ENCODE measurements around the gene METAP1D. TPM values are rescaled to one million over a fixed set of nuclear protein-coding genes. Genes with fewer than 3 reads are reported as not detected.
"Not testable (repeated sequence)": the region's sequence is repeated elsewhere in the genome, so short reads cannot be mapped to it uniquely, and the experiment has no call there.

The METAP1D gene
- polyA plus RNA-seq, 1 donor from 2014 or later = 3.6 TPM

DNA sequence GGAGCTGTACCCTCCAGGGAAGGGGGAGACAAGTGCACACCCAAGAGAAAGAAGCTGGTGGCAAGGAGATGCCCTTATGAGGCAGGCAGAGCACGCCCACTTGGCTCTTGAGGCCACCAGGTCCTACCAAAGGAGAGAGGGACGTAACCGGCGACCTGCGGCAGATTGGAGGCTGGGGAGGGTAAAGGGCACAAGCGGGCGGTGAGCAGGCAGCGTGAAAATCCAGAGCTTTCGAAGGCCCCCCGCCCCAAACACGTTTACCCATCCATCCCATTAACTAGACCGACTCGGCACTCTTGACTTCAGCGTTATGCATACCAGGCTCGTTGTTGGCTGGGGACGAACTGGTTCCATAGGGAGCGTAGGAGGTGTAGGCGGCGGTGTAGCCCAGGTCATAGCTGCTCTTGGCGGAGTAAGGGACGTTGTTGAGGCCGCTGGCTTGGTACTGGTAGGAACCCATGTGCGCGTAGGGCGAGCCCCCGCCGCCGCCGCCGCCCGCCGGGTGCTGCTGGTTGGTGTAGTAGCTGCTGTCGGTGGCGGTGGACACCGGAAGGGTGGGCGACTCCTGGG lies 102.2 kb downstream of the METAP1D start:
- peaks cover 0 to 12% (median 4%) of the 10 kb centered on the region in 3 donors for H3K9me3 Mint-ChIP-seq
- peak overlapping the region; percentile 91 to 92 (median 91) for H3K27ac Mint-ChIP-seq
- H3K4me1 Mint-ChIP-seq = peaks cover 16 to 32% (median 24%) of the 10 kb centered on the region in 3 donors
- no peaks in the 10 kb centered on the region for H3K36me3 Mint-ChIP-seq
- H3K4me3 Mint-ChIP-seq = peak overlapping the region; percentile 76 to 97 (median 90)
- peaks cover 65% of the 10 kb centered on the region for H3K27me3 Mint-ChIP-seq

DNA sequence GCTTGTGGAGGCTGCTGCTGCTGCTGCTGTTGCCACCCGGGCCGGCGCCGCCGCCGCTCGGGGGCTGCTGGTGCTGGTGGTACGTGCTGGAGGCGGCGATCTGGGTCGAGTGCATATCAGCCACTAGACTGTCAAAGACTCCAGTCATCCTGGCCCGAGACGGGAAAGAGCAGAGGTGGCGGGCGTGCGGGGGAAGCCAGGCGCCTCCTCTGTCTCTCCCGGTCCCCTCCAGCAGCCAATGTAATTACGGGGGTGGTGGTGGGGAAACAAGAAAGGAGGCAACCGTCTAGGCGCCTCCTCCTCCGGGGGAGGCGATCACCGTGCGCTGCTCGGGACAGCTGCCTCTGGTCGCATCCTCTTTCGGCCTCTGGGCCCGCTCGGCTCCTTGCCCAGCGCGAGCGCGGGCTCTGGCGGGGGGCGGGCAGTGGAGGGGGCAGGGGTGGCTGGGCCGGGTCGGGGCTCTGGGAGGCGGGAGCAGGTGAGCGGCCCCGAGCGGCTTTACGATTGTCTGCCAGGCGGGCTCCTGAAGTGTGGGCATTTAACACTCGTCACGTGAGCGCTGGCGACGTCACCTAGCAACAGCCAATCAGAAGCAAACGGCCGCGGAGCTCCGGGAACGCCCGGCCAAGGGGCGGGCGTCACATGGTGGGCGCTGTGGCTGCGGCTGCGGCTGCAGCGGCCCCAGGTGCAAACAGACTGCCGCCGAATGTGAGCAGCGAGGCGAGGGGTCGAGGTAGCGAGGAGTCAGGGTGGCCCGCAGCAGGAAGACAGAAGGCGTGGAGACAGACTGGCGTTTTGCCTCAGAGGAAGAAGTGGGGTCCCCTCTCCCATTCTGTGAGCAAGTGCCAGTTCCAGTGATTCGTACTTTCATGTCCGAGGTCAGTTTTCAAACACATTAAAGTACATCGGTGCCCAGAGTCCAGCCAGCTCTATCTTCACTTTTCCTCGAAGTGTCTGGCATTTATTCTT lies 102.9 kb downstream of the METAP1D start, which contains the start of gene DLX2:
Gene DLX2, minus strand, starts transcription at position 510 of the 969 bp plus-strand sequence. Its CDS starts 362 bp downstream, at position 148.
- H3K36me3 Mint-ChIP-seq = peaks cover under 1% of the 10 kb centered on the region
- H3K27ac Mint-ChIP-seq = peak within 1 kb of the TSS; percentile 91 to 92 (median 92)
- H3K4me1 Mint-ChIP-seq = peaks cover 16 to 32% (median 22%) of the 10 kb centered on the region in 3 donors
- H3K9me3 Mint-ChIP-seq = peaks cover 0 to 12% (median 4%) of the 10 kb centered on the region in 3 donors
- peak within 1 kb of the TSS; percentile 76 to 97 (median 90) for H3K4me3 Mint-ChIP-seq
- H3K27me3 Mint-ChIP-seq = peaks cover 60% of the 10 kb centered on the region

DNA sequence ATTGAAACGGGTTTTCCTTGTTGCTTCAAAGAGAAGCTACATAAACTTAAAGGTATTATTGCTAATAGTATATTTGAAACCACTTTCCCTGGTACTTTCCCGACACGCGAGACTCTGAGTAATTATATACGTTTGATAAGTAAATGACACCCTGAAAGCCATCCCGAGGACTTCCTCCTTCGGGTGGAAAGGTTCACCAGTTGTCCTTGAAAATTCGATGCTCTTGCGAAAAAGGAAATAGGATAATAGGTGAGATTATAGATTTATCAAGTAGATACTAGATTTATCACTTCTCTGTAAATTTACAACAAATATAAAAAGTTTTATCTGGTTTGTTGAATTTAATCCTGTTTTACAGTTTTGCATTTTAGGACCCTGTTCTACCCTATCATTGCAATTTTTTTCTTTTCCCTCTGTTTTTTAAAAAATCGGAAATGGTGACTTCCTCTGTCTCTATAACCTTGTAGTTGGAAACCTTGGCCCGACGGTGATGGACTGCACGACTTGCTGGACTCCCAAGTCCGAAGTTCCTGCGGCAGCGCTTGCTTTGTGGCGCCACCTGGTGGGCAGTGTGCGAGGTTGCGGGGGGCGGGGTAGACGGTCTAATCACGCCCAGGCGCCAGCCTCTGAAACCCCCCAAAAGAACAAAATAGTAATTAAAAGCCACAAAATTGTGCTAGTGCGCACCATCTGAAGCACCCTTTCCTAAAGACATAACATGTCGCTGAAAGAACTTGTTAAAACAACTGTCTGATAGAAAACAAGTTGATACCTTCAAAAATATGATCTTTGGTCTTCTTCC lies 103.9 kb downstream of the METAP1D start:
- Mint-ChIP-seq H3K27me3 (peaks cover 62% of the 10 kb centered on the region), H3K4me3 (peak overlapping the region; percentile 73 to 97 (median 90)), H3K27ac (peak overlapping the region; percentile 91 to 92 (median 92)), H3K4me1 (peaks cover 14 to 28% (median 21%) of the 10 kb centered on the region in 3 donors), H3K9me3 (peaks cover 0 to 8% (median 4%) of the 10 kb centered on the region in 3 donors), H3K36me3 (peaks cover 1% of the 10 kb centered on the region)

GRCh38 chr2:172105471-172106107 lies 105.8 kb downstream of the METAP1D start:
- Mint-ChIP-seq H3K4me1 (peaks cover 17 to 33% (median 20%) of the 10 kb centered on the region in 3 donors), H3K9me3 (peaks cover 0 to 7% (median 4%) of the 10 kb centered on the region in 3 donors), H3K27me3 (peaks cover 68% of the 10 kb centered on the region), H3K4me3 (peak overlapping the region; percentile 5 to 73 (median 40)), H3K27ac (peak overlapping the region in 1 of 3 donors; percentile 91), H3K36me3 (peaks cover 1% of the 10 kb centered on the region)

GRCh38 chr2:172106108-172106961 lies 106.6 kb downstream of the METAP1D start:
- H3K4me3 Mint-ChIP-seq = peak overlapping the region in 3 of 4 donors; percentile 51 to 73 (median 63)
- peaks cover 64% of the 10 kb centered on the region for H3K27me3 Mint-ChIP-seq

DNA sequence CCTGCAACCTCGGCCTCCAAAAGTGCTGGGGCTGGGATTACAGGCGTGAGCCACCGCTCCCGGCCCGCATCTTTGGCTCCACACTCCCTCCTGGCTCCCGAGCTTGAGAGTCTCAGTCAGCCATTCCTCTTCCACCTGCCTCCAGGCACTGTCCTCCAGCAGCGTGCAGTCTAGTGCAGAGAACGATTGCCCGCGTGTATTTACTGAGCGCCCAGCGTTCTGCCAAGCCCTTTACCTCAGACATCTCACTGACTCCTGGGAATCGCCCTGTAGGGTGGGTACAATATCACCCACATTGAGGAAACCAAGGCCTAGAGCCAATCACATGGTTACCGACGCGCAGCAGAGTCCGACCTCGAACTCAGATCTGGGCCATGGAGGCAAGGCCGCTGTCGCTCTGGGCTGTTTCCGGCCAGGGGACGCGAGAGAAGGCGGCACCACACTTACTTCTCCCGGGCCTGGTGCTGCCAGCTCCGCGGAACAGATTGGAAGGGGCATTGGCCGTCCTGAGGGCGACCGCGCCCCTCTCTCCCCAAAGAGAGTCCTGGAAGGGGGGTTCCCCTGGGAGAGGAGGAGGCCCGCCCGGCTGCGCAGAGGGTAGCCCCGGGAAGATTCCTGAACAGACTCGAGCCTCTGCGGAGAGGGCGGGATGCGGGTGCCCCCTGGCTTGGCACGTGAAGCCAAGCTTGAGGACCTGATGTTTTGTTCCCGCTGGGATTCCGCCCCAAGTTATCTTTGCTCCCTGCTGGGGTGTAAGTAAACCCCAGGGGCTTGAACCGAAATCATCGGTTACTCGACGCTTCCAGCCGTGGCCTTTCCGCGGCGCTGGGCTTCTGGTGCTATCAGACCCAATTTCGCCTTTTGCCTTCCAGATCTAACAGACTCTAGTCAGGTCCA lies 108.2 kb downstream of the METAP1D start:
- H3K27ac Mint-ChIP-seq = peak overlapping the region; percentile 62 to 80 (median 69)
- peaks cover 0 to 7% (median 4%) of the 10 kb centered on the region in 3 donors for H3K9me3 Mint-ChIP-seq
- H3K36me3 Mint-ChIP-seq = peaks cover 1% of the 10 kb centered on the region
- peak overlapping the region in 3 of 4 donors; percentile 15 to 72 (median 30) for H3K4me3 Mint-ChIP-seq
- peaks cover 53% of the 10 kb centered on the region for H3K27me3 Mint-ChIP-seq
- peaks cover 10 to 25% (median 10%) of the 10 kb centered on the region in 3 donors for H3K4me1 Mint-ChIP-seq

More at GRCh38 chr2:172106108-172106961, 106.6 kb downstream of the METAP1D start:
- peaks cover 0 to 7% (median 4%) of the 10 kb centered on the region in 3 donors for H3K9me3 Mint-ChIP-seq
- H3K36me3 Mint-ChIP-seq = peaks cover 1% of the 10 kb centered on the region
- peak overlapping the region; percentile 59 to 91 (median 76) for H3K27ac Mint-ChIP-seq
- peaks cover 17 to 33% (median 17%) of the 10 kb centered on the region in 3 donors for H3K4me1 Mint-ChIP-seq

DNA sequence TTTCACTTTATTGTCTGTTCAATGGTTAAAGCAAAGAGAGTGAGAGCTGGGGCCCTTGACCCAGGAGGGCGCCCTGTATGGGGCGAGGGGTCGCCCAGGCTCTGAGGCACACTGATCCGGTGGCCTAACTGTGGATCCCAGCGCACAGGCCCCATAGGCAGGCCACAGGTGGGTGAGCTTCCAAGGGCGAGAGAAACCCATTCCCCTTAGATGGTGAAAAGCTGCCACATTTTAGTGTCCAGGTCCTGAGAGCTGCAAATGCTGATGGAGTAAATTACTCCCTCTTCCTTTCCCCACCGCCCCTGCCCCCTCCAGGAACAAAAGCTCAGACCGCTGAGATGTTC lies 108.8 kb downstream of the METAP1D start:
- H3K27me3 Mint-ChIP-seq = peaks cover 47% of the 10 kb centered on the region
- H3K27ac Mint-ChIP-seq = peak overlapping the region; percentile 62 to 80 (median 69)
- H3K4me3 Mint-ChIP-seq = peak overlapping the region in 1 of 4 donors; percentile 15
- peaks cover 0 to 7% (median 4%) of the 10 kb centered on the region in 3 donors for H3K9me3 Mint-ChIP-seq
- H3K4me1 Mint-ChIP-seq = peaks cover 5 to 19% (median 6%) of the 10 kb centered on the region in 3 donors
- peaks cover 1% of the 10 kb centered on the region for H3K36me3 Mint-ChIP-seq

DNA sequence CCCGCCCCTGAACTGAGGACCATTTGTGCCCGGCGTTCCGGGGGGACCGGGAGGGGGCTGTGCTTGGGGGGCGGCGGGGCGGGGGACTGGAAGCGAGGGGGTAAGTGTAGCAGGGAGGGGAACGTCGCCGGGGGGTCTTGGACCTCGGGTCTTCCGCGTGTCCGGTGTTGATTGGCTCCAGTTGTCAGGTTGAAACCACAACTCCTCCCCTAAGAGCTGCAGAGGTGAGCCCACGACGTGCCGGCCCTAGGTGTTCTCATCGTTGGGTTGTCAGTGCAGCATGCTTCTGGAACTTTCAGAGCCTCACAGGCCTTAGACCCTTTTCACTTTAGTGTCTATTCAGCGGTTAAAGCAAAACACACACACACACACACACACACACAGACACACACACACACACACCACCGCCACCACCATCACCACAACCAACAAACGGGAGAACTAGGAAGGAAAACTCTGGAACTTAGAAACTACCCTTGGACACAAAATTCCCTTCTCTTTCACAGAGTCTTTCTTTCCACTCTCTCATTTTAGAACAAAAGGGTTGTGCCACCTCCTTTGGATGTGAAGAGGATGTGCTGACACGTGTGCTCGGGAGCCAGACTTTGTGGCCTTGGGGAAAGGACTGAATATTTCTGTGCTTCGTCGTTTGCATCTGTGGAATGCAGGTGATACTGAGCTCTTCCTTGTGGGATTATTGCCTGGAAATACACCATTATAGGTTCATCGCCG lies 109.7 kb downstream of the METAP1D start:
- peaks cover 3 to 11% (median 6%) of the 10 kb centered on the region in 3 donors for H3K4me1 Mint-ChIP-seq
- H3K27me3 Mint-ChIP-seq = peaks cover 44% of the 10 kb centered on the region
- peaks cover 1% of the 10 kb centered on the region for H3K36me3 Mint-ChIP-seq
- peak overlapping the region in 2 of 3 donors; percentile 43 to 62 for H3K27ac Mint-ChIP-seq
- peaks cover 0 to 4% (median 0%) of the 10 kb centered on the region in 3 donors for H3K9me3 Mint-ChIP-seq
- no peak overlapping the region for H3K4me3 Mint-ChIP-seq

GRCh38 chr2:172109988-172110811 lies 110.4 kb downstream of the METAP1D start:
- H3K4me3 Mint-ChIP-seq = no peak overlapping the region
- H3K9me3 Mint-ChIP-seq = peaks cover 0 to 3% (median 0%) of the 10 kb centered on the region in 3 donors
- peaks cover 1% of the 10 kb centered on the region for H3K36me3 Mint-ChIP-seq
- peaks cover 3 to 11% (median 6%) of the 10 kb centered on the region in 3 donors for H3K4me1 Mint-ChIP-seq
- peaks cover 48% of the 10 kb centered on the region for H3K27me3 Mint-ChIP-seq
- H3K27ac Mint-ChIP-seq = peak overlapping the region in 1 of 3 donors; percentile 62

- peaks cover 24% of the 10 kb centered on the region for H3K27me3 Mint-ChIP-seq
- no peak overlapping the region for H3K27ac Mint-ChIP-seq
- H3K4me1 Mint-ChIP-seq = peaks cover 0 to 6% (median 4%) of the 10 kb centered on the region in 3 donors
These were observed 113.9 kb downstream of the METAP1D start for GRCh38 chr2:172113617-172114016.

DNA sequence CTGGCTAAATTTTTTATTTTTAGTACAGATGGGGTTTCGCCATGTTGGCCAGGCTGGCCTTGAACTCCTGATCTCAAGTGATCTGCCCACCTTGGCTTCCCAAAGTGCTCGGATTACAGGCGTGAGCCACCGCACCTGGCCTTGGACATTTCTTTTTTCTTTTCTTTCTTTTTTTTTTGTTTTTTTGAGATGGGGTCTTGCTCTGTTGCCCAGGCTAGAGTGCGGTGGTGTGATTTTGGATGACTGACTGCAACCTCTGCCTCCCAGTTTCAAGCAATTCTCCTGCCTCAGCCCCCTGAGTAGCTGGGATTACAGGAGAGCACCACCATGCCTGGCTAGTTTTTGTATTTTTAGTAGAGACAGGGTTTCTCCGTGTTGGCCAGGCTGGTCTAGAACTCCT lies 114.4 kb downstream of the METAP1D start:
- H3K27me3 Mint-ChIP-seq = peaks cover 24% of the 10 kb centered on the region
- not testable (repeated sequence) for H3K4me1 Mint-ChIP-seq, H3K4me3 Mint-ChIP-seq, H3K36me3 Mint-ChIP-seq, H3K27ac Mint-ChIP-seq, H3K9me3 Mint-ChIP-seq

More at GRCh38 chr2:172113617-172114016, 113.9 kb downstream of the METAP1D start:
- H3K9me3 Mint-ChIP-seq = no peaks in the 10 kb centered on the region
- H3K4me3 Mint-ChIP-seq = no peak overlapping the region
- no peaks in the 10 kb centered on the region for H3K36me3 Mint-ChIP-seq

Measured in IgD-negative memory B cell (primary cell).